Astrocyte (in vitro differentiated cells and primary cell): ENCODE data around the gene MICAL2. TPM values are rescaled to one million over a fixed set of nuclear protein-coding genes. Genes with fewer than 3 reads are reported as not detected.

Source experiments
- DNase-seq: peaks from one replicate; pipeline ENCODE4 v3.0.0-alpha.2; 2010; ENCODE audit warnings: low read depth
- FAIRE-seq: peaks from 2 replicates; lab custom pipeline; 2011; peaks lifted over from hg19 to GRCh38; lab: Jason Lieb, UNC
- H2AFZ ChIP-seq: 2 replicates; pipeline ENCODE4 v1.6.0; 2012; ENCODE audit warnings: low read depth, low read length, inconsistent platforms
- H3K27ac ChIP-seq: 2 replicates; pipeline ENCODE4 v1.5.1; 2011; ENCODE audit warnings: low read depth, low read length, inconsistent platforms
- H3K27me3 ChIP-seq: 2 replicates; pipeline ENCODE4 v1.6.0; 2011; ENCODE audit warnings: low read length, inconsistent platforms; ENCODE audit not compliant: insufficient read depth
- H3K36me3 ChIP-seq: 2 replicates; pipeline ENCODE4 v1.5.1; 2011; ENCODE audit warnings: low read length, inconsistent platforms; ENCODE audit not compliant: insufficient read depth
- H3K4me1 ChIP-seq: 2 replicates; pipeline ENCODE4 v1.5.1; 2011; ENCODE audit warnings: low read length, inconsistent platforms; ENCODE audit not compliant: insufficient read depth
- H3K4me2 ChIP-seq: 2 replicates; pipeline ENCODE4 v1.6.0; 2012; ENCODE audit warnings: low read length, inconsistent platforms
- H3K4me3 ChIP-seq: 2 replicates; pipeline ENCODE4 v1.5.1; 2011; ENCODE audit warnings: low read depth, mild to moderate bottlenecking, low read length, inconsistent platforms; ENCODE audit not compliant: insufficient read depth
- H3K79me2 ChIP-seq: 2 replicates; pipeline ENCODE4 v1.6.0; 2012; ENCODE audit warnings: mild to moderate bottlenecking, low read length, inconsistent platforms; ENCODE audit not compliant: insufficient read depth
- H3K9ac ChIP-seq: 2 replicates; pipeline ENCODE4 v1.6.0; 2012; ENCODE audit warnings: mild to moderate bottlenecking, low read length, inconsistent platforms
- H3K9me3 ChIP-seq: 2 replicates; pipeline ENCODE4 v1.5.1; 2012; ENCODE audit warnings: low read depth, mild to moderate bottlenecking, low read length, inconsistent platforms; ENCODE audit not compliant: insufficient read depth
- H4K20me1 ChIP-seq: 2 replicates; pipeline ENCODE4 v1.6.0; 2012; ENCODE audit warnings: low read length, inconsistent platforms; ENCODE audit not compliant: insufficient read depth
- H3K27ac Mint-ChIP-seq: one replicate; pipeline ENCODE4 v1.8.0; 2021; ENCODE audit warnings: mild to moderate bottlenecking, mixed read lengths; ENCODE audit not compliant: unreplicated experiment
- H3K27me3 Mint-ChIP-seq: one replicate; pipeline ENCODE4 v1.8.0; 2021; ENCODE audit warnings: low read depth, mixed read lengths; ENCODE audit not compliant: unreplicated experiment
- H3K36me3 Mint-ChIP-seq: one replicate; pipeline ENCODE4 v1.8.0; 2021; ENCODE audit warnings: low read depth, mixed read lengths; ENCODE audit not compliant: unreplicated experiment
- H3K4me1 Mint-ChIP-seq: one replicate; pipeline ENCODE4 v1.8.0; 2021; ENCODE audit warnings: low read depth, mixed read lengths; ENCODE audit not compliant: unreplicated experiment
- H3K4me3 Mint-ChIP-seq: one replicate; pipeline ENCODE4 v1.8.0; 2021; ENCODE audit warnings: mild to moderate bottlenecking, moderate library complexity, mixed read lengths; ENCODE audit not compliant: unreplicated experiment
- H3K9me3 Mint-ChIP-seq: one replicate; pipeline ENCODE4 v1.8.0; 2021; ENCODE audit warnings: mild to moderate bottlenecking, mixed read lengths; ENCODE audit not compliant: unreplicated experiment
- CTCF ChIP-seq: IDR thresholded peaks from 2 replicates; pipeline ENCODE4 v1.5.1; 2011; ENCODE audit warnings: low read depth, mild to moderate bottlenecking, inconsistent platforms, low read length, moderate library complexity; ENCODE audit not compliant: insufficient read depth
- EZH2 ChIP-seq: IDR thresholded peaks from 2 replicates; pipeline ENCODE4 v1.6.1; 2012; ENCODE audit warnings: mild to moderate bottlenecking, low read length, inconsistent platforms; ENCODE audit not compliant: insufficient read depth
- total RNA-seq: library from RNA; stranded (reverse); gene quantifications from 2 replicates; pipeline ENCODE4 v1.2.1, GENCODE V29; 2021

Gene MICAL2
- total RNA-seq, 1 donor from 2014 or later: 357 TPM

DNA sequence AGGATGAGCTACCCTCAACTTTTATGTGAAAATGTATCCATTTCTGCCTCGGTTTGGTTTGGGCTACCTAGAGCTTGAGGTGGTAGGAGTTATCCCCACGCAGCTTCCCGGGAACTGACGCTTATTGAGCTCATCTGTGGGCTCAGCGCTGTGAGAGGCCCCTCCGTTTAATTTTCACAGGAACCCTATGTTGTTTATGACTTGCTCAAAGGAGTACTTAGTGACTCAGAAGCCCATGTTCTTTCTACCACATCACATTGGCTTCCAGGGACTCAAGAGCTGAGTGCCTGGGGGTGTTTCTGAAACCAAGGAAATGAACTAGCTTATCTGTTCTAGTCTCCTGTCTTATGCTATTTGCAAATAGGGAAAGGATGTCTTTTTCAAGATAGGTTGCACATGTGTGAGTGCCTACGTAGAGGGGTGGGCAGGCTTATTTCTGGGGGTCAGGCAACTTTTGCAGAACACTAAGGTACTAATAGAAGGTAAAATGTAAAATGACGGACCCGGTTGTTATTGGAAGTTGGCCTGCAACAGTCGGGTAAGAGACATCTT, 40.5 kb downstream of the MICAL2 start:
- peaks cover 43% of the 10 kb centered on the region for H3K36me3 ChIP-seq
- Mint-ChIP-seq H3K27me3 (no peaks in the 10 kb centered on the region), H3K36me3 (peaks cover 46% of the 10 kb centered on the region), H3K9me3 (peaks cover 4% of the 10 kb centered on the region), H3K4me1 (peaks cover 40% of the 10 kb centered on the region), H3K4me3 (no peak overlapping the region), H3K27ac (no peak overlapping the region)
- peak overlapping the region; percentile 27 for H3K4me2 ChIP-seq
- no peak overlapping the region for H2AFZ ChIP-seq
- DNase-seq: peak; percentile 82
- peak overlapping the region; percentile 58 for H3K9ac ChIP-seq
- FAIRE-seq: peak; percentile 29
- TF ChIP-seq EZH2 (no peak), CTCF (no peak)
- peaks cover 30% of the 10 kb centered on the region for H3K4me1 ChIP-seq
- peak overlapping the region; percentile 73 for H3K27ac ChIP-seq
- H4K20me1 ChIP-seq: peaks cover 47% of the 10 kb centered on the region
- no peak overlapping the region for H3K4me3 ChIP-seq
- H3K79me2 ChIP-seq: peaks cover 86% of the 10 kb centered on the region
- no peaks in the 10 kb centered on the region for H3K9me3 ChIP-seq
- H3K27me3 ChIP-seq: no peaks in the 10 kb centered on the region

DNA sequence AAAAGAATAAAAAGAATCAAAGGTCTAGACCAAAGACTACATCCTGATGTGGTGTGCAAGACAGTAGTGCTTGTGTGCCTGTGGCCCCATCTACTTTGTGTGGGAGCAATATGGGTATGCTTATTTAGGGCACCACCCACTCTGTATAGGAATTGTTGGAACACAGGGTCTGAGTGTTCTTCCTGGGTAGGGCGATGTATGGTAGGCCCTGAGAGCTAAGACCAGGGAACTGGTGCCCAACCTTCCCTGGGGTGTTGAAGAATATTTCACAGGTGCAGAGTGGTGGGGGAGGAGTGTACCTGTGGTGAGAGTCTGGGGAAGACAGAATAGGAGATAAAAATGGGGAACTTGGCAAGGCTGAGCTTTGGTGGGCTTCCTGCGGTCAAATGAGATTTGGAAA, 41.9 kb downstream of the MICAL2 start:
- no peak overlapping the region for H3K4me3 Mint-ChIP-seq
- H3K36me3 Mint-ChIP-seq: peaks cover 51% of the 10 kb centered on the region
- Histone ChIP-seq H3K27me3 (no peaks in the 10 kb centered on the region), H3K4me1 (peaks cover 44% of the 10 kb centered on the region), H3K9ac (no peak overlapping the region), H4K20me1 (peaks cover 53% of the 10 kb centered on the region), H3K79me2 (peaks cover 95% of the 10 kb centered on the region), H3K4me2 (no peak overlapping the region), H2AFZ (no peak overlapping the region), H3K4me3 (no peak overlapping the region), H3K27ac (no peak overlapping the region), H3K9me3 (no peaks in the 10 kb centered on the region), H3K36me3 (peaks cover 51% of the 10 kb centered on the region)
- no peak for DNase-seq
- H3K9me3 Mint-ChIP-seq: peaks cover 4% of the 10 kb centered on the region
- no peak for FAIRE-seq
- peaks cover 47% of the 10 kb centered on the region for H3K4me1 Mint-ChIP-seq
- no peak overlapping the region for H3K27ac Mint-ChIP-seq
- TF ChIP-seq CTCF (no peak), EZH2 (no peak)
- no peaks in the 10 kb centered on the region for H3K27me3 Mint-ChIP-seq
